Activated naive CD4-positive, alpha-beta T cell treated with anti-CD3 and anti-CD28 coated beads, Interleukin-2, amount 50 U/mL, for 16 hours (primary cell): Measurements from ENCODE around the gene RCL1.

Source experiments
- DNase-seq: peaks from one replicate; pipeline ENCODE4 v3.0.0-alpha.2; 2020

Gene RCL1

GRCh38 chr9:4849369-4849768, 56.6 kb downstream of the RCL1 start:
- no peak for DNase-seq

GRCh38 chr9:4850603-4851310, 58.0 kb downstream of the RCL1 start:
- DNase-seq = no peak

GRCh38 chr9:4852419-4852818, 59.7 kb downstream of the RCL1 start:
- no peak for DNase-seq

GRCh38 chr9:4854265-4854590, 61.5 kb downstream of the RCL1 start:
- DNase-seq = no peak

- DNase-seq = no peak
Observed at GRCh38 chr9:4855841-4856240, 63.1 kb downstream of the RCL1 start.

- DNase-seq = no peak
Observed at GRCh38 chr9:4857163-4857810, 64.5 kb downstream of the RCL1 start.

GRCh38 chr9:4859035-4859434, 66.3 kb downstream of the RCL1 start:
- DNase-seq = no peak

GRCh38 chr9:4860383-4860782, 67.6 kb downstream of the RCL1 start:
- DNase-seq = no peak

GRCh38 chr9:4861145-4861544, 68.4 kb downstream of the RCL1 start:
- DNase-seq = no peak

- DNase-seq = no peak
Observed at GRCh38 chr9:4861736-4862451, 69.2 kb downstream of the RCL1 start.

- DNase-seq = no peak
Observed at GRCh38 chr9:4862506-4863250, 69.9 kb downstream of the RCL1 start.

GRCh38 chr9:4864234-4864661, 71.5 kb downstream of the RCL1 start:
- DNase-seq = no peak

GRCh38 chr9:4864698-4865097, 72.0 kb downstream of the RCL1 start:
- no peak for DNase-seq

- DNase-seq = no peak
Observed at GRCh38 chr9:4865681-4866080, 72.9 kb downstream of the RCL1 start.

- DNase-seq = no peak
Observed at GRCh38 chr9:4866239-4866969, 73.7 kb downstream of the RCL1 start.

- no peak for DNase-seq
Observed at GRCh38 chr9:4873066-4873465, 80.3 kb downstream of the RCL1 start.

GRCh38 chr9:4875559-4875958, 82.8 kb downstream of the RCL1 start:
- DNase-seq = no peak

- DNase-seq = no peak
Observed at GRCh38 chr9:4879115-4879558, 86.4 kb downstream of the RCL1 start.

- DNase-seq = no peak
Observed at GRCh38 chr9:4883326-4883873, 90.7 kb downstream of the RCL1 start.

- no peak for DNase-seq
Observed at GRCh38 chr9:4886698-4887097, 94.0 kb downstream of the RCL1 start.

- no peak for DNase-seq
Observed at GRCh38 chr9:4887556-4887955, 94.8 kb downstream of the RCL1 start.

- DNase-seq = no peak
Observed at GRCh38 chr9:4890242-4890641, 97.5 kb downstream of the RCL1 start.
